Measurements from ENCODE around the gene TREML2.

Gene TREML2

DNA sequence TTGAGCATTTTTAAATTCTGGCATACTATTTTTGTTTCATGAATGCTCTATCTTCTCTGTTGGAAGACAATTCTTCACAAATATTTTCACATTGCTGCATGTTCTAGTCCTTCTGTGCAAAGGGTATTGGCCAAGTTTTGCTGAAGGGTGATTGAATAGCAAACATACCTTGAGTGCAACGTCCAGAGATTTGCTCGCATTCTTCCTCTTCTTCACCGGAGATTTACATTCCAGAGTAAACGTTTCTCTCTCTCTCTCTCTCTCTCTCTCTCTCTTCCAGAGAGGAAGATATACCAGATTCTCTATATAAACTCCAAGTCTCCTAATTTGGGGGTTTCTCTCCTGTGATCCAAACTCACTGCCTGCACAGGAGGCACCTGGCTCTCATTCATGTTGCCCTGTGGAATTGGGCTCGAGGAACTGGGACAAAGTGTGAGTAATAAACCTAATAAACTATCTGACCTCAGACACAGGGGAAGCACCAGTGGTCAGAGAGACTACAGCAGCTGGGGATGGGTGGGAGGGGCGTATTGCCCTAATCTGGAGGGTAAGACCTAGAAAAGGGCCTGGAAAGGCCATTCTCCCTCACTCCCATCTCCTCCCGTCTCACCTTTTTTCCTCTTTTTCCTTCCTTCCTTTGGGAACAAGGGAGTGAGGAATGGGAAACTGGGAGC lies 45.7 kb downstream of the TREML2 start:
- FAIRE-seq (no peak), DNase-seq (ENCODE audit: extremely low spot score, insufficient read length, low read depth) (no peak)

DNA sequence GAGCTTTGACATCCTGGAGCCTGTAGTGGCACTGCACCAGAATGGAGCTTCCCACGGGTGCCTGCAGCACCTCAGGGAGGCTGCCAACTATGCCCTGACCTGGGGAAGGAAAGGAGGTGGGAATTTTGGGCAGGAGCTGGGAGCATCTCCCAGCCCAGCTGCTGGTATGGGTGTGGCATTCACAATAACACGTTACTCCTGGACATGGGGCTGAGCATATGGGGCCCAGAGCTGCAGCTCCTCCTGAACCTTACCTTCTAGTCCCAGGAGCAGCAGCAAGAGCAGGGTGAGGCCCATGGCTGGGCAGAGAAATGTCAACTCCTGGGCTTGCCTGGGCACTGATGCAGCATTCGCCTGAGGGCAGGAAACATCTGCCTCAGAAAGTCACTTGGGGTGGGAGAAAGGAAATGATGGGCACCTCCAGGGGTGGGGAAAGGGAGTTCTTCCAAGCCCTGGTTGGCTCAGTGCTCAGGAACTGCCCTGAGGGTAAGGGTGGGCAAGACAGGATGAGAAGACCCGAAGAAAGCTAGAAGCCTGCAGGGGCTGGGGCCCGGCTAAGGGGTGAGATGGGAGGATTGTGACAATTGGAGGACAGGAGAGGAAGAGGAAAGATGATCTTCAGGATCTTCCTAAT lies 46.8 kb downstream of the TREML2 start, which contains the start of gene TREML1:
Gene TREML1 (minus strand): TSS at position 356 of the 634 bp plus-strand sequence. CDS start 59 bp downstream, at position 297.
- no peak for DNase-seq (ENCODE audit: extremely low spot score, insufficient read length, low read depth)
- FAIRE-seq = no peak

DNA sequence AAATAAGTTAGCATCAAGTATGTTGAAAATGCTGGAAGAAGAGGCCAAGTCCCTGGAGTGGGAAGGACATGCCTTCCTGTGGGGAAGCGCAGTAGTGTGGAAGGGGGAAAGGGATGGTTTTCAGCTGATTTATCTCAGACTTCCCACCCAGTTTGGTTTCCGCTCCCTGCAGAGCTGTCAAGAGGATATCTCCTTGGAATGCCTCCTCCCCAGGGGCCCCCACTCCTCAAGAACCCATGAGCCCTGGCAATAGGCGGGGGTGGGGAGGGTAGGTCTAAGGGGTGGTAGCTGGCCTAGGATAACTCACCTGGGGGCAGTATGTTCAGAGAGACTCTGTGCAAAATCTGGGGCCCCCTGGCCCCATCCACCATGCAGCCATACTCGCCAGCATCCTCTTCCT lies 47.5 kb downstream of the TREML2 start:
- FAIRE-seq = no peak
- DNase-seq (ENCODE audit: extremely low spot score, insufficient read length, low read depth) = no peak

- DNase-seq (ENCODE audit: extremely low spot score, insufficient read length, low read depth) = no peak
- FAIRE-seq = no peak
Observed at GRCh38 chr6:41150671-41151070, 50.3 kb downstream of the TREML2 start.

DNA sequence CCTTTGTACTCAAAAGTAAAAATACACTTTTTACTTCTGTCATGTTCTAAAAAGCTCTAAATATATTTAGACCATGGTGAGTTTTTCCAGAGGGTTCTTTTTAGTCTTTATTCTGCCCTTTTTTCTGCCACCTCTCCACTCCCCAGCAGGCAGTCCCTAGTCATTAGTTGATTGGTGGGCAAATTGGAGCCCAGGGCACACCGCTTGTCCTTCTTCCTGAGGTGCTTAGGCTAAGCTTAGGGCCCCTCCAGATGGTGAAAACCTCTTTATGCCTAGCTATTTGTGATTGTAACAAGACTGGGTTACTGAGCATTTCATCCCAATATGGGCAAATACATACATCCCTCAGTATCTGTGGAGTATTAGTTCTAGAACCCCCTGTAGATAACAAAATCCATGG lies 53.0 kb downstream of the TREML2 start:
- FAIRE-seq (no peak), DNase-seq (ENCODE audit: extremely low spot score, insufficient read length, low read depth) (no peak)
